GM21717 (cell line): ENCODE results near the gene DPF3.
"Not testable (repeated sequence)": the region's sequence is repeated elsewhere in the genome, so short reads cannot be mapped to it uniquely, and the experiment has no call there.

Experiments
- ATAC-seq: cut with Tn5 transposase; IDR thresholded peaks from one replicate; pipeline ENCODE4 v1.9.1; 2021; ENCODE audit warnings: mild to moderate bottlenecking, moderate library complexity; ENCODE audit not compliant: unreplicated experiment

DPF3 gene

DNA sequence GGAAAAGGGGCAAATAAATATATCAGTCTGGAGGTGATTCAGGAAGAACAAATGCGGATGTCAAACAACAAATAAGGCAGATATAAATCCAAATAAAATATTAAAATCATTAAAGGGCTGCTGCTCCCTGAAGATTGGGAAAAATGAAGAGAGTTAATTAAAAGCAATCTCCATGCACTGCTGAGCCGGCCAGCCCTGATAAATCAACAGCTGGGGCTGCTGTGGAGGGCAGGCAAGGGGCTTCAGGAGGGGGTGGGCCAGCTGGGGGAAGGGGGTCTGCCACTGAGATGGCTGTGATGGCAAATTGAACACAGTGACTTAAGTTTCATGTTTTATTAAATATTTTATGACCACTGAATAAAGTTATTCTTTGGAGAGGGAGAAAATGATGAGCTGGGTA is 12.4 kb downstream of the DPF3 start:
- no peak for ATAC-seq

GRCh38 chr14:72880820-72881219 is 13.1 kb downstream of the DPF3 start:
- no peak for ATAC-seq

- no peak for ATAC-seq
Measured at GRCh38 chr14:72880164-72880563, 13.7 kb downstream of the DPF3 start.

- ATAC-seq: no peak
Measured at GRCh38 chr14:72879431-72879830, 14.5 kb downstream of the DPF3 start.

DNA sequence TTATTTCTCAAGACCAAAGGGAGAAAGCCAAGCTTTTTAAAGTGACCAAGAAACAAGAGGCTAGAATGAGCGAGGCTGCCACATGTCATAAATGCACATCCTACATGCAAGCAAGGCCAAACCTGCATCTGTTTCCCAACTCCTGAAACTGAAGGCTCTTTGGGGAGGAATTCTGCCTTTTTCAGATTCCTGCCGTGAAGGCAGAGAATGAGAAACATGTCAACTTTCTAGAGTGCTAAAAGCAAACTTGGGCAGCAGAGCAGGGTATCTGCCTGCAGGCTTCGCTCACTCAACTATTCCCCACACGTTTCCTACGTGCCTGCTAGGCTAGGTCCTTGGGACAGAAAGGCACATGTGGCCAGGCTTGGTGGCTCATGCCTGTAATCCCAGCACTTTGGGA is 15.2 kb downstream of the DPF3 start:
- ATAC-seq: no peak

GRCh38 chr14:72876710-72877063 is 17.2 kb downstream of the DPF3 start:
- no peak for ATAC-seq

DNA sequence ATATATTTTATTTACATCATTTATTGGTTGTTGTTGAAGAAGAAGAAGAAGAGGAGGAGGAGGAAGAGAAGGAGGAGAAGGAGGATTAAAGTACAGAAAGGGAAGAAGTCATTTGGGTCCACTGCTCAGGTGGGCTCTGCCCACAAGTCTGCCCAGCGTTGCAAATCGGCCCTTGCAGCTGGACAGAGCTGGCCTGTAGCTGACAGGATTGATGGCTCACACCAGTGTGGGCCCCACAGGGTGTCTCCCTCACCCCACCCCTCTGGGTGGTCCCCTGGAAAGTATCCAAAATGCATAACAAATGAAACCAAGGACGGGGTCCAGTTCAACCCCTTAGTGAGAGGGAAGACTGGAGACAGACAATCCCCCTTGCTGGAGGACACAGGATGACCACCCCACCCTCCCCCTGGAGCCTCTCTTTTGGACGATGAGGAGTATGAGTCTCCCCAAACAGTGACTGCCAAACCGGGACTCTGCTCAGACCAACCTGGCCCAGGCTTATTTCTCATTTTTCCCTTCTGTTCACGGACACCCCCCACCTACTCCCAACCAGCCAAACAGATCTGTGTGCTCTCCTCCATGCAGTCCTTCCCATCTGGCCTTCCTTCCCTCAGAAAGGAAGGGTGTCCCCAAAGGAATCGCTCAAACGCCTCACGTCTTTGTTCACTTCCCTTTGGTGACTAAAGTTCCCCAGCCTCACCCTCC is 17.7 kb downstream of the DPF3 start:
- ATAC-seq: no peak

DNA sequence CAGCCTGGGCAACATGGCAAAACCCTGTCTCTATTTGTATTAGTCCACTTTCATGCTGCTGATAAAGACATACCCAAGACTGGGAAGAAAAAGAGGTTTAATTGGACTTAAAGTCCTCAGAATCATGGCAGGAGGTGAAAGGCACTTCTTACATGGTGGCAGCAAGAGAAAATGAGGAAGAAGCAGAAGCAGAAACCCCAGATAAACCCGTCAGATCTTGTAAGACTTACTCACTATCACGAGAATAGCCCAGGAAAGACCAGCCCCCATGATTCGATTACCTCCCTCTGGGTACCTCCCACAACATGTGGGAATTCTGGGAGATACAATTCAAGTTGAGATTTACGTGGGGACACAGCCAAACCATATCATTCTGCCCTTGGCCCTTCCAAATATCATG is 23.0 kb downstream of the DPF3 start:
- not testable (repeated sequence) for ATAC-seq

DNA sequence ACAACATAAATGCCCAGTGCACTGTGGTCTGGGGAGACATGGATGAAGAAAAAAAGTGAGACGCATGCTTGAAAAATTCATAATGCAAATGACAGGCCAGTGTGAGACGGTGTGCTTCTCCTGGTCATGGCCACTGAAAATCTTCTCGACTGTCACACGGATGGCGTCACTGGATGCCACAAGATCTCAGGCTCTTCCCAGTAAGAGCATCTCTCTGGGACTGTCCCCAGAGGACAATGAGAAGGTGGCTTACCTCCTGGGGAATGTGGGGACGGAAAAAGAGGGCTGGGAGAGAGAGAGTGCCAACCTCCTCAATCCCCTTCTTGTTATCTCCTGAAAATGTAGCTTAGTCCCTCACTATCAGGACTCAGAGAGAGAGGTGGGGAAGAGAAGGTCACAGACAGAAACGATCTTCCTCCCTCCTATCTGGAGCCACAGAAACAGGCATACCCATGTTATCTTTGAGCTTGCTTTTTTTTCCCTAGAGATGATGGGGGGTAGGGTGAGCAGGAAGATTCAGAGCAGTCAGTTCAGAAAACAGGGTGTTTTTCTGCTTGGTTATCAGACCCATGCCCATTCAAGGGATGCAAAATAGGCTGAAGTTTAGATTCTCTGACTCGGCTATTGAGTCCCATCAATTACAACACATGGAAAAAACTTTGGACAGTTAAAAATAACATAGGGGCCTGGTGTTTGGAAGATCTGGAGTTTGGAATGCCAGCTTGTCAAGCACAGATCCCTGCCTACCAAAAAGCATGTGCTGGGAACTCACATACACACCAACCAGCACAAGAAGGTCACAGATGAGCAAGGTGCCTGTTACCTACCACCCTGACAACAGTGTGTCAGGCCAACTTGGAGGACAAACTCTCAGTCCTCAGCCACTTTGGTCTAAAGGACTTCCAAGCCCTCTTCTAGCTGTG is 24.2 kb downstream of the DPF3 start:
- no peak for ATAC-seq

DNA sequence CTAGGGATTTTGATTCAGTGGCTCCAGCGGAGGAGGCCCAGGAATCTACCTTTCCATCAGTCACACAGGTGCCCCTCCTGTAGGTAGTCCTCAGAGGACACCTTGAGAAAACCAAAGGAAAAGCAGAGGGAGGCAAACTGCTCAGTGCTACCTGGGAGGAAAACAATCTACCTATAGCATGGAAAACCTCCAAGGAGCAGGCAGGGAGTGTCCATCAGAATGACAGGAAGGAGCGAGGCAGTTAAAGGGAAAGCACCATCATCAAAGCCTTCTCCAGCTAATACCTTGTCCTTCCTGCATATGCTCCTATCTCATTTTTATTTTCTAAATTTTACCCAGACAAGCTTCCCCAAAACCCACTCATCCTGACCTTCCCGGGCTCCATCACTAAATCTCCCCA is 25.4 kb downstream of the DPF3 start:
- no peak for ATAC-seq

DNA sequence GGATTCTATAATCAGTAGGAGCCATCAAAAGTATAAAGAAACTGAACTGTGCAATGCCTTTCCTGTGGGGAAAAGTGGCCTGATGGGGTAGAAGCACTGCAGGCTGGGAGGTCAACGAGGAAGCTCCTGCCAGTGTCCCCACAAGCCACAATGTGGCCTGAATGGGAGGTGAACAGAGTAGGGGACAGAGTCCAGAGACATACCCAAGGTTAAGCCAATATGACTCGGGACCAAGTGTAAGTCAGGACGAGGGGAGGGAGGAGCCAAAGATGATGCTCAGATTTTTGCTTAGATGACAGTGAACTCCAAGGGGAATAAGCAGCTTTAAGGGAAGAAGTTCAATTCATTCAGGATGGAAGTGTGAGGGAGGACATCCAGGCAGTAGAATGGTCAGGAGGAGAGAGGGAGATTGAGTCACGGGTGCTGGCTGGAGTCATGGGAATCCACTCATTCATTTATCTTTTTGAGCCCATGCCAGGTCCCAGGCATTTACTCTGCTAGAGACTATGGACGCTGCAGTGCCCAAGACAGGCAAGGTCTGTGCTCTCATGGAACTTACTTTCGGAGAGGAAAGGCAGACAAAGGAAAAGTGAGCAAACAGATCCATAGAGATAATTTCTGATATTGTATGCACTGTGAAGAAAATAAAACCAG is 29.1 kb downstream of the DPF3 start:
- no peak for ATAC-seq

GRCh38 chr14:72863216-72864006 is 30.5 kb downstream of the DPF3 start:
- ATAC-seq: peak; percentile 59

DNA sequence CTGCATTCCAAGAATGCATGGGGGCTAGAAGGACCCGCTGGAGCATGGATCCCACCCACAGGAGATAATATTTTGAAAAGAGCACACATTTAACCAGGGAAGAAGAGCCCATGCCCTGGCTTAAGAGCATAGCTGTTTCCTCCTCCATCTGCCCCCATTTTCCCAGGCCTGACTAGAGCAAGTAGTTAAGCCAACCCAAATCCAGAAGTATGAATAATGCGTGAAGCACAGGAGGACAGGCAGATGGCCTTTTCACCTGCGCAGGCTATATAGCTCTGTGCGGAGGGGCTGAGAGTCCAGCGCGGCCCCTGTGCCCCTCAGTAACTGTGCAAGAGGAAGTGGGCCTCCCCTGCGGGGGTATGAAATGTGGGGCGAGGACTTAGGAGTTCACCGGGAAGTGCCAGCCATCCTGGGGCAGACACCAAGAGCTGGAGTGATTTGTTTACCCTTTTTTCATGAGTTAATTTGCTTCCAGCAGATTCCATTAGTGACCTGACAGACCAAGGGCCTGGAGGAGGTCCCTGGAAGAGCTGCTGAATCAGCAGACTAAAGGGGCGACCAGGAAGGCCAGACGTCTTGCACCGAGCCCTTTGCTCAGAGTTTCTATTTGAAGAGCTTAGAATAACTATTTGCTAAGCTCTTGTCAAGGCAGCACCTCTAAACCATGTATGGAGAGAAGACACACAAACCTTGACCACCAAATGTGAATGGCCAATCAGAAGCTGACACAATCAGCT is 37.2 kb downstream of the DPF3 start:
- ATAC-seq: no peak

GRCh38 chr14:72855913-72856312 is 38.0 kb downstream of the DPF3 start:
- ATAC-seq: no peak

GRCh38 chr14:72852194-72852593 is 41.7 kb downstream of the DPF3 start:
- no peak for ATAC-seq

DNA sequence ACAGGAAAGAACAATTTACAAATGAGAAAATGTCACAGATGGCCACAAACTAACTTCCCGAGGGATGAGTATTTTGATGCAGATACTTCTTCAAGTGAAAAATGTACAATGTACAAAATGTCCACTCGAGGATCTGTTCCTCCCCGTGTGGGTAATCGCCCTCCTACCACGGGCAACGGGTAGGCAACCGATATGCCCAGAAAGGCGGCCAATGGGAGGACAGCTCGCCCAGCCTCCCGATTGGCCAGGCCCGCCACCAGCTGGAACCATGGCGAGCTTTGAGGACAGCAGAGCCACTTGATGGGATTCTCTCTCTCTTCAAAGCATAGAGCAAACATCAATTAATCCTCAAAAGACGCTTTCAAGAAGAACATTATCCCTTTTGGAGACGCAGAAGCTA is 42.3 kb downstream of the DPF3 start:
- no peak for ATAC-seq

DNA sequence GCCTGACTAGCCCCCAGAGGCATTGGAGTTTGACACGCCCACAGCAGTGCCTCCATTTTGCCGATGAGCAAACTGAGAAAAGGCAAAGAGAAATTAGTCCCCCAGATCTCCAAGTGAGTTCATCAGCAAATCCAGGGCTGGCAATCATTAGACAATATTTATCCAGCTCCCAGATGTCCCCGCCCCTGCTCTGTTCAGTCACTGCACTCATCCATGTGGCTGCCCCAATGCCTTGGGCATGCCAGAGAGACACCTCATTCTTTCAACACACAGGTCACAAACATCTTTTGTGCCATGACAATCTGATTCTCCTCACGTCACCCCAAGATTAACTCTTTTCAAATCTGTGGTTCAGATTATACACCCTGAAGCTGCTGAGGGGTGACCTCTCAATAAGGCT is 43.5 kb downstream of the DPF3 start:
- ATAC-seq: no peak

GRCh38 chr14:72849222-72849621 is 44.7 kb downstream of the DPF3 start:
- no peak for ATAC-seq

DNA sequence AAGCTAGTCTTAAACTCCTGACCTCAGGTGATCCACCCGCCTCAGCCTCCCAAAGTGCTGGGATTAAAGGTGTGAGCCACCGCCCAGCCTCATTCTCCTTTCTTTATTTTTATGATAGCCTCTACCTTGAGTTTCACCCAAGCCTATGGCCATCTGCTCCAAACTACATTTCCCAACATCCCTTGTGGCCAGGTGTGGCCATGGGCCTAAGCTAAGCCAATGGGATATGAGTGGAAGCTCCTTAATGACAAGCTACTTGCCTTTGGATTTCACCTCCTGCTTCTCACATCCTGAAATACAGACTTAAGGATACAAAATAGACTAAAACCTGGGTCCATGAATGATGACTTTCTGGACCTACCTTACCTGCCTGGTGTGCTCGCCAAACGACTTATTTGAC is 46.2 kb downstream of the DPF3 start:
- no peak for ATAC-seq

DNA sequence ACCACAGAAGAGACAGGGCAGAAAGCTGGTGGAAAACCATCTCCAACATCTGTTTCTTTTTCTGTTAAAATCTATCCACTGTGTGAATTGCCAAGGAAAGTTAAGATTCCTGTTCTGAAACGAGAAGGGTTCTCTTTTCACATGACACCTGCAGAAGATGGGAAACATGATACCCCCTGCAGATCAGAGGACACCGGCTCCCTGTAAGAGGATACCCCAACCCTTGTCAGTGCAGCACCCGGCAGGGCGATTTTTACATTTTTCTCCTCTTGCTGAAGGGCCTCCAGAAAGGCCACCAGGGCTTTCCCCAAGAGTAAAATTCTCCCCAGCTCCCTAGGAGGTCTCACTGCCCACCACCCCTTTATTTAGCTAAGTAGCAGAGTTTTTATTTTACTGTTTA is 48.2 kb downstream of the DPF3 start:
- ATAC-seq: no peak
